ENCODE measurements around the gene NUP93. TPM values are rescaled to one million over a fixed set of nuclear protein-coding genes. Genes with fewer than 3 reads are reported as not detected.
A peak's percentile ranks its signal among the peaks of the same experiment; 100 is the strongest.

NUP93 gene
- polyA plus RNA-seq, 1 experiment = 46.4 TPM

GRCh38 chr16:56785317-56785716 is 55.4 kb downstream of the NUP93 start:
- no peak for TF ChIP-seq CTCF (IDR thresholded peaks at IDR 0.05; ENCODE audit: low read depth, low read length)
- CTCF ChIA-PET = interaction anchor here (0.7 kb wide), 1 partner anchor 68 kb away, joined by 5 read pairs; no protein-coding TSS in a partner anchor
- no peaks in the 10 kb centered on the region for H3K27me3 ChIP-seq (ENCODE audit: control insufficient read depth, insufficient read depth, low read length)
- no peaks in the 10 kb centered on the region for H3K9me3 ChIP-seq (ENCODE audit: control insufficient read depth, insufficient read depth, low read length)
- no peak overlapping the region for H3K4me3 ChIP-seq (ENCODE audit: low read depth, low read length)
- no peak for DNase-seq (ENCODE audit: low read depth, low spot score)
- POLR2A ChIA-PET = no interaction called here
- H3K27ac ChIP-seq (ENCODE audit: low read depth, low read length) = no peak overlapping the region

- POLR2A ChIA-PET = interaction anchor here (1.2 kb wide), 1 partner anchor 159 kb away, joined by 4 read pairs; no protein-coding TSS in a partner anchor
- no peak for DNase-seq (ENCODE audit: low read depth, low spot score)
- Histone ChIP-seq H3K27me3 (ENCODE audit: control insufficient read depth, insufficient read depth, low read length) (no peaks in the 10 kb centered on the region), H3K9me3 (ENCODE audit: control insufficient read depth, insufficient read depth, low read length) (no peaks in the 10 kb centered on the region), H3K4me3 (ENCODE audit: low read depth, low read length) (no peak overlapping the region), H3K27ac (ENCODE audit: low read depth, low read length) (no peak overlapping the region)
- TF ChIP-seq CTCF (IDR thresholded peaks at IDR 0.05; ENCODE audit: low read depth, low read length) = no peak
- CTCF ChIA-PET = interaction anchor here (0.8 to 1.7 kb wide), 5 partner anchors 8 to 273 kb away, joined by 4 read pairs; no protein-coding TSS in a partner anchor
These were observed 57.2 kb downstream of the NUP93 start for GRCh38 chr16:56787167-56787566.

GRCh38 chr16:56788435-56788834 is 58.5 kb downstream of the NUP93 start:
- no peak overlapping the region for H3K4me3 ChIP-seq (ENCODE audit: low read depth, low read length)
- TF ChIP-seq CTCF (IDR thresholded peaks at IDR 0.05; ENCODE audit: low read depth, low read length) = no peak
- H3K27ac ChIP-seq (ENCODE audit: low read depth, low read length) = no peak overlapping the region
- no peaks in the 10 kb centered on the region for H3K9me3 ChIP-seq (ENCODE audit: control insufficient read depth, insufficient read depth, low read length)
- ChIA-PET POLR2A (no interaction called here), CTCF (interaction anchor here (1.0 to 1.2 kb wide), 2 partner anchors 8 to 19 kb away, joined by 3 to 4 read pairs; no protein-coding TSS in a partner anchor)
- H3K27me3 ChIP-seq (ENCODE audit: control insufficient read depth, insufficient read depth, low read length) = no peaks in the 10 kb centered on the region
- DNase-seq (ENCODE audit: low read depth, low spot score) = no peak

GRCh38 chr16:56789360-56789759 is 59.4 kb downstream of the NUP93 start:
- Histone ChIP-seq H3K4me3 (ENCODE audit: low read depth, low read length) (no peak overlapping the region), H3K9me3 (ENCODE audit: control insufficient read depth, insufficient read depth, low read length) (no peaks in the 10 kb centered on the region), H3K27ac (ENCODE audit: low read depth, low read length) (no peak overlapping the region), H3K27me3 (ENCODE audit: control insufficient read depth, insufficient read depth, low read length) (no peaks in the 10 kb centered on the region)
- CTCF ChIA-PET = interaction anchor here (0.7 to 2.1 kb wide), 5 partner anchors 9 to 116 kb away, joined by 3 to 14 read pairs (median 4); no protein-coding TSS in a partner anchor
- POLR2A ChIA-PET = no interaction called here
- DNase-seq (ENCODE audit: low read depth, low spot score) = no peak
- TF ChIP-seq CTCF (IDR thresholded peaks at IDR 0.05; ENCODE audit: low read depth, low read length) = peak; percentile 56

GRCh38 chr16:56792967-56793366 is 63.0 kb downstream of the NUP93 start:
- POLR2A ChIA-PET = interaction anchor here (1.2 kb wide), 1 partner anchor 138 kb away, joined by 5 read pairs; no protein-coding TSS in a partner anchor
- no peaks in the 10 kb centered on the region for H3K9me3 ChIP-seq (ENCODE audit: control insufficient read depth, insufficient read depth, low read length)
- no peak overlapping the region for H3K27ac ChIP-seq (ENCODE audit: low read depth, low read length)
- H3K27me3 ChIP-seq (ENCODE audit: control insufficient read depth, insufficient read depth, low read length) = no peaks in the 10 kb centered on the region
- H3K4me3 ChIP-seq (ENCODE audit: low read depth, low read length) = no peak overlapping the region
- no peak for TF ChIP-seq CTCF (IDR thresholded peaks at IDR 0.05; ENCODE audit: low read depth, low read length)
- no peak for DNase-seq (ENCODE audit: low read depth, low spot score)
- CTCF ChIA-PET = interaction anchor here (0.6 to 3.9 kb wide), 32 partner anchors 9 to 625 kb away, joined by 3 to 75 read pairs (median 4); no protein-coding TSS in a partner anchor

Measured in AG04450 (cell line).